HG03139 (cell line): ENCODE data around the gene ST6GALNAC3.
"Not testable (repeated sequence)": the region's sequence is repeated elsewhere in the genome, so short reads cannot be mapped to it uniquely, and the experiment has no call there.

Source experiments
- ATAC-seq: cut with Tn5 transposase; IDR thresholded peaks from one replicate; pipeline ENCODE4 v1.9.1; 2021; ENCODE audit not compliant: unreplicated experiment

The ST6GALNAC3 gene

GRCh38 chr1:76238094-76238628 lies 163.6 kb downstream of the ST6GALNAC3 start:
- no peak for ATAC-seq

- no peak for ATAC-seq
Observed at GRCh38 chr1:76239470-76239918, 164.9 kb downstream of the ST6GALNAC3 start.

GRCh38 chr1:76240316-76240715 lies 165.8 kb downstream of the ST6GALNAC3 start:
- ATAC-seq, result no peak

GRCh38 chr1:76242587-76242986 lies 168.0 kb downstream of the ST6GALNAC3 start:
- ATAC-seq, result not testable (repeated sequence)

- ATAC-seq, result no peak
Observed at GRCh38 chr1:76247261-76247852, 172.8 kb downstream of the ST6GALNAC3 start.

GRCh38 chr1:76250271-76250670 lies 175.7 kb downstream of the ST6GALNAC3 start:
- ATAC-seq, result no peak

GRCh38 chr1:76252431-76252830 lies 177.9 kb downstream of the ST6GALNAC3 start:
- no peak for ATAC-seq

GRCh38 chr1:76254104-76255030 lies 179.8 kb downstream of the ST6GALNAC3 start:
- no peak for ATAC-seq

GRCh38 chr1:76256289-76257223 lies 182.0 kb downstream of the ST6GALNAC3 start:
- ATAC-seq, result no peak

- ATAC-seq, result no peak
Observed at GRCh38 chr1:76257823-76258222, 183.3 kb downstream of the ST6GALNAC3 start.

- ATAC-seq, result no peak
Observed at GRCh38 chr1:76259270-76259669, 184.7 kb downstream of the ST6GALNAC3 start.

GRCh38 chr1:76260279-76260678 lies 185.7 kb downstream of the ST6GALNAC3 start:
- no peak for ATAC-seq

GRCh38 chr1:76262601-76263000 lies 188.1 kb downstream of the ST6GALNAC3 start:
- no peak for ATAC-seq

GRCh38 chr1:76264642-76265041 lies 190.1 kb downstream of the ST6GALNAC3 start:
- ATAC-seq, result no peak

GRCh38 chr1:76266762-76267161 lies 192.2 kb downstream of the ST6GALNAC3 start:
- no peak for ATAC-seq

GRCh38 chr1:76267631-76268030 lies 193.1 kb downstream of the ST6GALNAC3 start:
- no peak for ATAC-seq

GRCh38 chr1:76268341-76268740 lies 193.8 kb downstream of the ST6GALNAC3 start:
- ATAC-seq, result no peak

- ATAC-seq, result no peak
Observed at GRCh38 chr1:76269155-76269554, 194.6 kb downstream of the ST6GALNAC3 start.

- ATAC-seq, result no peak
Observed at GRCh38 chr1:76274302-76274701, 199.8 kb downstream of the ST6GALNAC3 start.

- no peak for ATAC-seq
Observed at GRCh38 chr1:76274718-76275117, 200.2 kb downstream of the ST6GALNAC3 start.

GRCh38 chr1:76278711-76279100 lies 204.2 kb downstream of the ST6GALNAC3 start:
- no peak for ATAC-seq
